Measurements from ENCODE around the gene KLRF2. TPM values are rescaled to one million over a fixed set of nuclear protein-coding genes. Genes with fewer than 3 reads are reported as not detected.

Gene KLRF2
- polyA plus RNA-seq, 1 donor from 2014 or later: not detected

GRCh38 chr12:9922429-9922828 is 41.1 kb downstream of the KLRF2 start:
- H3F3A ChIP-seq (ENCODE audit: insufficient read depth, low read length, poor library complexity, severe bottlenecking): no peaks in the 10 kb centered on the region

GRCh38 chr12:9925705-9926393 is 44.6 kb downstream of the KLRF2 start:
- Histone ChIP-seq H3K27ac (ENCODE audit: low read length) (no peak overlapping the region), H3K9me2 (ENCODE audit: insufficient read depth, low read length) (no peaks in the 10 kb centered on the region), H3K9me3 (ENCODE audit: low read length) (no peaks in the 10 kb centered on the region), H3K4me2 (ENCODE audit: low read length) (no peak overlapping the region), H2AFZ (ENCODE audit: low read depth, low read length) (no peak overlapping the region), H3K36me3 (ENCODE audit: insufficient read depth, low read length) (no peaks in the 10 kb centered on the region), H3K27me3 (ENCODE audit: insufficient read depth, low read depth, low read length) (no peaks in the 10 kb centered on the region), H3K79me2 (replicated peaks; ENCODE audit: insufficient read depth, low read length) (no peaks in the 10 kb centered on the region), H3K4me3 (ENCODE audit: low read length) (no peak overlapping the region), H3K9ac (ENCODE audit: low read length) (no peak overlapping the region), H4K20me1 (ENCODE audit: insufficient read depth) (no peaks in the 10 kb centered on the region), H3F3A (ENCODE audit: insufficient read depth, low read length, poor library complexity, severe bottlenecking) (no peaks in the 10 kb centered on the region)
- TF ChIP-seq TAF1 (IDR thresholded peaks at IDR 0.05; ENCODE audit: low read depth): no peak
- no peak for TF ChIP-seq POLR2AphosphoS5 (IDR thresholded peaks at IDR 0.05)
- peak; percentile 74 for TF ChIP-seq SMC3 (conservative IDR thresholded peaks at IDR 0.05; ENCODE audit: poor library complexity)
- TF ChIP-seq, protein P1, sequence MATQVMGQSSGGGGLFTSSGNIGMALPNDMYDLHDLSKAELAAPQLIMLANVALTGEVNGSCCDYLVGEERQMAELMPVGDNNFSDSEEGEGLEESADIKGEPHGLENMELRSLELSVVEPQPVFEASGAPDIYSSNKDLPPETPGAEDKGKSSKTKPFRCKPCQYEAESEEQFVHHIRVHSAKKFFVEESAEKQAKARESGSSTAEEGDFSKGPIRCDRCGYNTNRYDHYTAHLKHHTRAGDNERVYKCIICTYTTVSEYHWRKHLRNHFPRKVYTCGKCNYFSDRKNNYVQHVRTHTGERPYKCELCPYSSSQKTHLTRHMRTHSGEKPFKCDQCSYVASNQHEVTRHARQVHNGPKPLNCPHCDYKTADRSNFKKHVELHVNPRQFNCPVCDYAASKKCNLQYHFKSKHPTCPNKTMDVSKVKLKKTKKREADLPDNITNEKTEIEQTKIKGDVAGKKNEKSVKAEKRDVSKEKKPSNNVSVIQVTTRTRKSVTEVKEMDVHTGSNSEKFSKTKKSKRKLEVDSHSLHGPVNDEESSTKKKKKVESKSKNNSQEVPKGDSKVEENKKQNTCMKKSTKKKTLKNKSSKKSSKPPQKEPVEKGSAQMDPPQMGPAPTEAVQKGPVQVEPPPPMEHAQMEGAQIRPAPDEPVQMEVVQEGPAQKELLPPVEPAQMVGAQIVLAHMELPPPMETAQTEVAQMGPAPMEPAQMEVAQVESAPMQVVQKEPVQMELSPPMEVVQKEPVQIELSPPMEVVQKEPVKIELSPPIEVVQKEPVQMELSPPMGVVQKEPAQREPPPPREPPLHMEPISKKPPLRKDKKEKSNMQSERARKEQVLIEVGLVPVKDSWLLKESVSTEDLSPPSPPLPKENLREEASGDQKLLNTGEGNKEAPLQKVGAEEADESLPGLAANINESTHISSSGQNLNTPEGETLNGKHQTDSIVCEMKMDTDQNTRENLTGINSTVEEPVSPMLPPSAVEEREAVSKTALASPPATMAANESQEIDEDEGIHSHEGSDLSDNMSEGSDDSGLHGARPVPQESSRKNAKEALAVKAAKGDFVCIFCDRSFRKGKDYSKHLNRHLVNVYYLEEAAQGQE (IDR thresholded peaks at IDR 0.05; ENCODE audit: borderline replicate concordance): no peak
- no peak for TF ChIP-seq MXI1 (conservative IDR thresholded peaks at IDR 0.05; ENCODE audit: poor library complexity, severe bottlenecking)
- TF ChIP-seq EZH2 (IDR thresholded peaks at IDR 0.05; ENCODE audit: borderline replicate concordance, insufficient read depth, low read length, poor library complexity, severe bottlenecking): no peak
- TF ChIP-seq RAD21 (conservative IDR thresholded peaks at IDR 0.05): peak; percentile 54
- TF ChIP-seq EP300 (conservative IDR thresholded peaks at IDR 0.05; ENCODE audit: poor library complexity, severe bottlenecking): no peak

More at GRCh38 chr12:9922429-9922828, 41.1 kb downstream of the KLRF2 start:
- Histone ChIP-seq H3K9ac (ENCODE audit: low read length) (no peak overlapping the region), H3K4me2 (ENCODE audit: low read length) (no peak overlapping the region), H3K9me3 (ENCODE audit: low read length) (no peaks in the 10 kb centered on the region), H3K27me3 (ENCODE audit: insufficient read depth, low read depth, low read length) (no peaks in the 10 kb centered on the region), H2AFZ (ENCODE audit: low read depth, low read length) (no peak overlapping the region), H3K27ac (ENCODE audit: low read length) (no peak overlapping the region), H4K20me1 (ENCODE audit: insufficient read depth) (no peaks in the 10 kb centered on the region), H3K9me2 (ENCODE audit: insufficient read depth, low read length) (no peaks in the 10 kb centered on the region), H3K36me3 (ENCODE audit: insufficient read depth, low read length) (no peaks in the 10 kb centered on the region), H3K79me2 (replicated peaks; ENCODE audit: insufficient read depth, low read length) (no peaks in the 10 kb centered on the region), H3K4me3 (ENCODE audit: low read length) (no peak overlapping the region)
- no peak for TF ChIP-seq MXI1 (conservative IDR thresholded peaks at IDR 0.05; ENCODE audit: poor library complexity, severe bottlenecking)
- TF ChIP-seq RAD21 (conservative IDR thresholded peaks at IDR 0.05): no peak
- TF ChIP-seq, protein P1 (IDR thresholded peaks at IDR 0.05; ENCODE audit: borderline replicate concordance): no peak
- no peak for TF ChIP-seq SMC3 (conservative IDR thresholded peaks at IDR 0.05; ENCODE audit: poor library complexity)
- no peak for TF ChIP-seq CTCF (IDR thresholded peaks at IDR 0.05; ENCODE audit: poor library complexity, severe bottlenecking)
- TF ChIP-seq POLR2AphosphoS5 (IDR thresholded peaks at IDR 0.05): no peak
- no peak for TF ChIP-seq EZH2 (IDR thresholded peaks at IDR 0.05; ENCODE audit: borderline replicate concordance, insufficient read depth, low read length, poor library complexity, severe bottlenecking)
- TF ChIP-seq TAF1 (IDR thresholded peaks at IDR 0.05; ENCODE audit: low read depth): no peak
- no peak for TF ChIP-seq EP300 (conservative IDR thresholded peaks at IDR 0.05; ENCODE audit: poor library complexity, severe bottlenecking)
